K562 (cell line): Measurements from ENCODE around the gene ARHGEF3. TPM values are rescaled to one million over a fixed set of nuclear protein-coding genes. Genes with fewer than 3 reads are reported as not detected.

Experiments
- CBX3 ChIP-seq, 2 experiments: IDR thresholded peaks; 1 replicate in 1 of 2; 2 replicates in 1 of 2; pipeline ENCODE4 v1.6.1; 2012; ENCODE audit warnings: inconsistent platforms in 2 of 2, low read length in 2 of 2, borderline replicate concordance in 1 of 2, control low read depth in 1 of 2
- CHD2 ChIP-seq: IDR thresholded peaks from 2 replicates; pipeline ENCODE4 v1.6.1; 2011; ENCODE audit warnings: low read depth, low read length
- DDX20 ChIP-seq: fragments of 450-650 bp; IDR thresholded peaks from 2 replicates; pipeline ENCODE4 v1.6.1; 2016; ENCODE audit warnings: missing genetic modification characterization, low read depth, mild to moderate bottlenecking, missing compliant biosample characterization, moderate library complexity
- GABPA ChIP-seq: fragments of 200-800 bp; sonication (Bioruptor generic); conservative IDR thresholded peaks from 2 replicates; pipeline ENCODE4 v1.6.1; 2016; ENCODE audit warnings: low read depth, missing genetic modification characterization, missing compliant biosample characterization
- GTF2B ChIP-seq: IDR thresholded peaks from 2 replicates; pipeline ENCODE4 v1.6.1; 2011; ENCODE audit not compliant: insufficient read length; ENCODE audit errors: extremely low read depth
- LCOR ChIP-seq: sonication (generic); formaldehyde crosslinking; IDR thresholded peaks from 2 replicates; pipeline ENCODE4 v1.8.0; 2022; ENCODE audit warnings: mild to moderate bottlenecking, missing genetic modification reagents
- MCM2 ChIP-seq: fragments of 450-650 bp; IDR thresholded peaks from 2 replicates; pipeline ENCODE4 v1.6.1; 2017; ENCODE audit warnings: low read depth, mild to moderate bottlenecking
- MCM7 ChIP-seq, 2 experiments: fragments of 450-650 bp; IDR thresholded peaks; 2 replicates each; pipeline ENCODE4 v1.6.1; 2016 to 2018
- MTF1 ChIP-seq: fragments of 250-450 bp; sonication (Bioruptor Pico); IDR thresholded peaks from 2 replicates; pipeline ENCODE4 v1.9.0; 2021; ENCODE audit warnings: moderate library complexity, mild to moderate bottlenecking, inconsistent platforms, borderline replicate concordance
- NCOA4 ChIP-seq: fragments of 450-650 bp; IDR thresholded peaks from 2 replicates; pipeline ENCODE4 v1.6.1; 2018; ENCODE audit warnings: mild to moderate bottlenecking; ENCODE audit not compliant: partially characterized antibody
- NFIX ChIP-seq: fragments of 250-450 bp; sonication (Bioruptor Pico); IDR thresholded peaks from 2 replicates; pipeline ENCODE4 v1.4.0; 2020; ENCODE audit warnings: low read depth, mild to moderate bottlenecking, moderate library complexity
- NFRKB ChIP-seq: fragments of 450-650 bp; IDR thresholded peaks from 2 replicates; pipeline ENCODE4 v1.6.1; 2016; ENCODE audit warnings: low read depth
- NR1H2 ChIP-seq: sonication (generic); formaldehyde crosslinking; IDR thresholded peaks from 2 replicates; pipeline ENCODE4 v1.4.0; 2020; ENCODE audit warnings: mild to moderate bottlenecking, missing genetic modification reagents
- POLR2G ChIP-seq: fragments of 200-400 bp; formaldehyde crosslinking; IDR thresholded peaks from 2 replicates; pipeline ENCODE4 v1.6.1; 2017; ENCODE audit warnings: low read depth, mild to moderate bottlenecking, antibody characterized with exemption, low read length, moderate library complexity
- POLR3G ChIP-seq: IDR thresholded peaks from 2 replicates; pipeline ENCODE4 v1.6.1; 2011; ENCODE audit not compliant: insufficient read length, insufficient replicate concordance; ENCODE audit errors: extremely low read depth
- PYGO2 ChIP-seq: fragments of 450-650 bp; IDR thresholded peaks from 2 replicates; pipeline ENCODE4 v1.6.1; 2016; ENCODE audit warnings: mild to moderate bottlenecking, missing genetic modification characterization, moderate library complexity, missing compliant biosample characterization
- SP2 ChIP-seq: IDR thresholded peaks from 2 replicates; pipeline ENCODE4 v1.6.1; 2011; ENCODE audit warnings: mild to moderate bottlenecking, low read depth, low read length, moderate library complexity; ENCODE audit not compliant: poor library complexity, severe bottlenecking; ENCODE audit errors: extremely low read depth
- SPI1 ChIP-seq: IDR thresholded peaks from 2 replicates; pipeline ENCODE4 v1.6.1; 2011; ENCODE audit warnings: low read depth, low read length, control low read depth, borderline replicate concordance
- TAF1 ChIP-seq: IDR thresholded peaks from 2 replicates; pipeline ENCODE4 v1.6.1; 2011; ENCODE audit warnings: mild to moderate bottlenecking, low read length, moderate library complexity; ENCODE audit not compliant: insufficient read depth, control insufficient read depth, severe bottlenecking; ENCODE audit errors: extremely low read depth
- TEAD4 ChIP-seq, 2 experiments: sonication (generic) in 1 of 2; formaldehyde crosslinking in 1 of 2; IDR thresholded peaks; 2 replicates each; pipeline versions ENCODE4 v1.6.1 to v1.8.0; 2012 to 2022; ENCODE audit warnings: borderline replicate concordance in 1 of 2, inconsistent platforms in 1 of 2, low read length in 1 of 2, mild to moderate bottlenecking in 1 of 2, missing genetic modification reagents in 1 of 2
- ZFP1 ChIP-seq: fragments of 450-650 bp; formaldehyde crosslinking; IDR thresholded peaks from 2 replicates; pipeline ENCODE4 v1.4.0; 2020; ENCODE audit warnings: mild to moderate bottlenecking, mixed read lengths
- ZNF197 ChIP-seq: fragments of 200-800 bp; sonication (Bioruptor generic); IDR thresholded peaks from 2 replicates; pipeline ENCODE4 v1.6.1; 2016; ENCODE audit warnings: low read depth, missing genetic modification characterization, missing compliant biosample characterization
- ZNF324 ChIP-seq: fragments of 250-450 bp; sonication (Bioruptor Pico); IDR thresholded peaks from 2 replicates; pipeline ENCODE4 v1.4.0; 2020; ENCODE audit warnings: mild to moderate bottlenecking
- ZNF347 ChIP-seq: fragments of 450-650 bp; formaldehyde crosslinking; IDR thresholded peaks from 2 replicates; pipeline ENCODE4 v1.4.0; 2020; ENCODE audit warnings: low read depth, mild to moderate bottlenecking, moderate library complexity
- ZNF354B ChIP-seq: fragments of 250-450 bp; sonication (Bioruptor Pico); IDR thresholded peaks from 2 replicates; pipeline ENCODE4 v1.4.0; 2020
- polyA plus RNA-seq, 8 experiments: library from polyadenylated mRNA; depleted of rRNA in 4 of 8; stranded (reverse) in 5 of 8; unstranded in 3 of 8; fragments of >200 nt; fragmentation: Nextera tagmentation in 2 of 8; fragmentation: Illumina TruSeq in 1 of 8; extraction: Ambion mirVana in 2 of 8; extraction: Trizol in 1 of 8; gene quantifications; 2 replicates each; pipeline versions ENCODE4 v1.2.1 to v1.2.3, GENCODE V29; 2011 to 2014; ENCODE audit warnings: inconsistent platforms in 1 of 8, missing spikeins in 1 of 8
- total RNA-seq, 7 experiments: library from RNA; depleted of rRNA in 6 of 7; stranded (reverse); fragments of >200 nt in 6 of 7; fragmentation: Illumina TruSeq in 2 of 7; extraction: Trizol in 2 of 7; gene quantifications; 2 replicates each; pipeline versions ENCODE4 v1.2.1 to v1.2.3, GENCODE V29; 2011 to 2021; ENCODE audit warnings: low replicate concordance in 1 of 7
- TF ChIP-seq, protein P1 (sequence below): fragments of 250-450 bp; sonication (Bioruptor Pico); IDR thresholded peaks from 2 replicates; pipeline ENCODE4 v1.4.0; 2020
- TF ChIP-seq, protein P2 (sequence below): fragments of 450-650 bp; conservative IDR thresholded peaks from 2 replicates; pipeline ENCODE4 v1.6.1; 2016; ENCODE audit warnings: missing genetic modification characterization, low read depth, mild to moderate bottlenecking, missing compliant biosample characterization, moderate library complexity

The ARHGEF3 gene
- total and polyA plus RNA-seq, 9 of the 15 experiments (the other 6 are each of a cell fraction or from before 2014, with no cell fraction given): 0.77 to 2.7 (median 1.4) TPM

DNA sequence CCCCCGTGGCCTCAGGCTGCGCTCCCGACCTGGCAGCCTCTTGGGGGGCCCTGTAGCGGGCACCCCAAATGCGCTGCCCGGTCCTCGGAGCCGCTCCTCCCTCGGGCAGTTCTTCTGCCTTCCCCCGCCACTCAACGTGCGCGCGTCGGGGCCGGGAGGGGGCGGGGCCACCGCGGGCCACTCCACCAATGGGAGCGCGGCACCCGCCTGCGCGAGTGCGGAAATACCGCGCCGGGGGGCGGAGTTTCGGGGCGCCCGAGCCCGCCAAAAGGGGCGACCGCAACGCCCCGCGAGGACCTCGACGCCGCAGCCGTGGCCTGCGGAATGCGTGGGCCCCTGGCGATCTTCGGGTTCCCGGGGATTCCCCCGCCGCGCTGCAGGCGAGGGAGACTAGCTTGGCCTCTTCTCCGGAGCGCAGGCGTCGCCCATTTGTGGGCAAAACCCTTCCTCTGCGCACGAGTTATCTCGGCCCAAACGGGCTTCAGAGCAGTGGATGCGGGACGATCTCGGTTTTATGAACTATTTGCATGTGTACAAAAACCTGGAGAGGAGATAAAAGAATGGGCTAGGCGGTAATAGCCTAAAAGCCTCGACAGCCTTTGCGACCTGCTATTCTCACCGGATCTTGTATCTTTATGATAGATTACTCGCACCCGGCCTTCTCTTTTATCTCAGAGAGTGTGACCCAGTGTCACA, 118.5 kb downstream of the ARHGEF3 start, which contains the start of gene TASOR (continued):
- TF ChIP-seq NR1H2 (0 out of 2 replicates have a peak, but pooled peaks have one; percentile 59), GTF2B (no peak), TEAD4 (IDR thresholded peaks at IDR 0.05; ENCODE audit: low read length) (no peak), TEAD4 (CRISPR knock-in tag; IDR thresholded peaks at IDR 0.05; ENCODE audit: borderline replicate concordance) (no peak), ZNF347 (CRISPR knock-in tag) (no peak), ZNF354B (CRISPR knock-in tag) (no peak), MTF1 (no peak), ZFP1 (CRISPR knock-in tag) (no peak), NFRKB (no peak), LCOR (CRISPR knock-in tag) (peak; percentile 92), NCOA4 (no peak), ZNF324 (CRISPR knock-in tag) (no peak), POLR2G (peak; percentile 79), ZNF197 (CRISPR knock-in tag) (no peak), TAF1 (no peak), CHD2 (no peak; the same call in 1 of the 2 replicates), MCM7 (IDR thresholded peaks at IDR 0.05) (no peak), NFIX (CRISPR knock-in tag) (no peak), DDX20 (tag) (no peak), PYGO2 (tag) (no peak; the same call in 1 of the 2 replicates), SPI1 (no peak), CBX3 (IDR thresholded peaks at IDR 0.05; ENCODE audit: borderline replicate concordance in 1 of 2, low read length in 2 of 2) (peak in 1 of 2 experiments; percentile 93; a peak in 2 of 3 replicates), SP2 (no peak), MCM2 (no peak), POLR3G (no peak), GABPA (tag) (peak; percentile 56)
- TF ChIP-seq, protein P1, sequence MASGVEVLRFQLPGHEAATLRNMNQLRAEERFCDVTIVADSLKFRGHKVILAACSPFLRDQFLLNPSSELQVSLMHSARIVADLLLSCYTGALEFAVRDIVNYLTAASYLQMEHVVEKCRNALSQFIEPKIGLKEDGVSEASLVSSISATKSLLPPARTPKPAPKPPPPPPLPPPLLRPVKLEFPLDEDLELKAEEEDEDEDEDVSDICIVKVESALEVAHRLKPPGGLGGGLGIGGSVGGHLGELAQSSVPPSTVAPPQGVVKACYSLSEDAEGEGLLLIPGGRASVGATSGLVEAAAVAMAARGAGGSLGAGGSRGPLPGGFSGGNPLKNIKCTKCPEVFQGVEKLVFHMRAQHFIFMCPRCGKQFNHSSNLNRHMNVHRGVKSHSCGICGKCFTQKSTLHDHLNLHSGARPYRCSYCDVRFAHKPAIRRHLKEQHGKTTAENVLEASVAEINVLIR (CRISPR knock-in tag): 0 out of 2 replicates have a peak, but pooled peaks have one; percentile 24
- TF ChIP-seq, protein P2, sequence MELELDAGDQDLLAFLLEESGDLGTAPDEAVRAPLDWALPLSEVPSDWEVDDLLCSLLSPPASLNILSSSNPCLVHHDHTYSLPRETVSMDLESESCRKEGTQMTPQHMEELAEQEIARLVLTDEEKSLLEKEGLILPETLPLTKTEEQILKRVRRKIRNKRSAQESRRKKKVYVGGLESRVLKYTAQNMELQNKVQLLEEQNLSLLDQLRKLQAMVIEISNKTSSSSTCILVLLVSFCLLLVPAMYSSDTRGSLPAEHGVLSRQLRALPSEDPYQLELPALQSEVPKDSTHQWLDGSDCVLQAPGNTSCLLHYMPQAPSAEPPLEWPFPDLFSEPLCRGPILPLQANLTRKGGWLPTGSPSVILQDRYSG (tag): peak; percentile 75
